Astrocyte of the cerebellum (primary cell): Measurements from ENCODE around the gene CD200.
"Not testable (repeated sequence)": the region's sequence is repeated elsewhere in the genome, so short reads cannot be mapped to it uniquely, and the experiment has no call there.

Experiments used
- DNase-seq: peaks from one replicate; pipeline ENCODE4 v3.0.0-alpha.2; 2011; ENCODE audit warnings: low read depth
- H3K4me3 ChIP-seq: 2 replicates; pipeline ENCODE4 v1.5.1; 2011; ENCODE audit warnings: mild to moderate bottlenecking, low read depth, low read length, moderate library complexity
- in situ Hi-C: cut with HindIII; loops from 2 replicates; pipeline ENCODE4 v1.10.0; 2017; ENCODE audit warnings: low sequenced_read_pairs
- TF ChIP-seq, protein P1 (sequence below): IDR thresholded peaks from 2 replicates; pipeline ENCODE4 v1.5.1; 2012; ENCODE audit warnings: low read length, low read depth, moderate library complexity, mild to moderate bottlenecking; ENCODE audit errors: missing control alignments

CD200 gene

DNA sequence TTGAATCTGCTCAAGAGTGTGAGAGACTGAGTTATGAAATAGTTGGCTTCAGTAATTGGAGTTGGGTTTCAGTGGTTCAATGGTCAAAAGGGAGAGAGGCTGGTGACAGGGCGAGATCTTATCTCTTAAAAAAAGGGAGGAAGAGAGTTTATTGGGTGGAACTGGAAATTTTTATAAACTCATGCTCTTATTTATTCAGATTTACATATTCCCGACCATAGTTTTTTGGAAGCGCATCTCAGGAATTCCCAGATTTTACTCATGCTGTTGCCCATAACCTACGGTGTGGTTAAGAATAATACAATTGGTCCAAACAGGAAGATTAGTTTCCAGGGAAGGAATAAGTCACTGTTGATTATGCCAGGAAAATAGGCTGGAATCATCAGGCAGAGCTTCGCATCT, 41.4 kb downstream of the CD200 start:
- no peak for DNase-seq
- TF ChIP-seq, protein P1, sequence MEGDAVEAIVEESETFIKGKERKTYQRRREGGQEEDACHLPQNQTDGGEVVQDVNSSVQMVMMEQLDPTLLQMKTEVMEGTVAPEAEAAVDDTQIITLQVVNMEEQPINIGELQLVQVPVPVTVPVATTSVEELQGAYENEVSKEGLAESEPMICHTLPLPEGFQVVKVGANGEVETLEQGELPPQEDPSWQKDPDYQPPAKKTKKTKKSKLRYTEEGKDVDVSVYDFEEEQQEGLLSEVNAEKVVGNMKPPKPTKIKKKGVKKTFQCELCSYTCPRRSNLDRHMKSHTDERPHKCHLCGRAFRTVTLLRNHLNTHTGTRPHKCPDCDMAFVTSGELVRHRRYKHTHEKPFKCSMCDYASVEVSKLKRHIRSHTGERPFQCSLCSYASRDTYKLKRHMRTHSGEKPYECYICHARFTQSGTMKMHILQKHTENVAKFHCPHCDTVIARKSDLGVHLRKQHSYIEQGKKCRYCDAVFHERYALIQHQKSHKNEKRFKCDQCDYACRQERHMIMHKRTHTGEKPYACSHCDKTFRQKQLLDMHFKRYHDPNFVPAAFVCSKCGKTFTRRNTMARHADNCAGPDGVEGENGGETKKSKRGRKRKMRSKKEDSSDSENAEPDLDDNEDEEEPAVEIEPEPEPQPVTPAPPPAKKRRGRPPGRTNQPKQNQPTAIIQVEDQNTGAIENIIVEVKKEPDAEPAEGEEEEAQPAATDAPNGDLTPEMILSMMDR: no peak
- no peak overlapping the region for H3K4me3 ChIP-seq
- in situ Hi-C loops: no loop called here

DNA sequence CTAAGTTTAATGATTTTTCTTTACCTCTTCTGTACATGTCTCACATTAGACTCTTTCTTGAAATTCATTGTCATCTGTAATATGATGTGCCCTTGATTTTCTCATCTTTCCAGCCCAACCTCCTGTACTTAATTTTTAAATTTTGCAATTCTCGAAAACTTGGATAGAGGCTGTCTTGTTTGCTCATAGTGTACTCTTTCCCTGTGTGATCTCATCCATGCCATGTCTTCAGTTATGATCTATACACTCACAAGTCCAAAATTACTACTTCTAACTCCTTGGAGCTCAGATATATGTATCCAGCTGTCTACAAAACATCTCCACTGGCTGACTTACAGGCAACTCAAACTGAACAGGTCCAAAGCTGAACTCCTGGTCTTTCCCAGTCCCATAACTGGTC, 42.2 kb downstream of the CD200 start:
- in situ Hi-C loops: no loop called here
- no peak for DNase-seq
- H3K4me3 ChIP-seq: no peak overlapping the region
- TF ChIP-seq, protein P1: no peak

DNA sequence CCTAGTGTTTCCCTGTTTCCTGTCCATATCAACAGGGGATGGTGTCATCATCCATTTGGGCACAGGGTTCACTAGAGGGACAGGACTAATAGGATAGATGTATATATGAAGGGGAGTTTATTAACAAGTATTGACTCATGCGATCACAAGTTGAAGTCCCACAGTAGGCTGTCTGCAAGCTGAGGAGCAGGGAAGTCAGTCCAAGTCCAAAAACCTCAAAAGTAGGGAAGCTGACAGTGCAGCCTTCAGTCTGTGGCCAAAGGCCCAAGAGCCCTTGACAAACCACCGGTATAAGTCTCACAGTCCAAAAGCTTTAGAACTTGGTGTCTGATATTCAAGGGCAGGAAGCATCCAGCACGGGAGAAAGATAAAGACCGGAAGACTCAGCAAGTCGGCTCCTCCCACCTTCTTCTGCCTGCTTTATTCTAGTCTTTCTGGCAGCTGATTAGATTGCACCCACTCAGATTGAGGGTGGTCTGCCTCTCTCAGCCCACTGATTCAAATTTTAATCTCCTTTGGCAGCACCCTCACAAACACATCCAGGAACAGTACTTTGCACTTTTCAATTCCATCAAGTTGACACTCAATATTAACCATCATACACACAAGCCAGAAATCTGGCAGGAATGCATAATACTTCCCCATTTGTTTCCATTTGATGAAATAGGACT, 43.4 kb downstream of the CD200 start:
- TF ChIP-seq, protein P1: no peak
- H3K4me3 ChIP-seq: no peak overlapping the region
- in situ Hi-C loops: no loop called here
- no peak for DNase-seq

DNA sequence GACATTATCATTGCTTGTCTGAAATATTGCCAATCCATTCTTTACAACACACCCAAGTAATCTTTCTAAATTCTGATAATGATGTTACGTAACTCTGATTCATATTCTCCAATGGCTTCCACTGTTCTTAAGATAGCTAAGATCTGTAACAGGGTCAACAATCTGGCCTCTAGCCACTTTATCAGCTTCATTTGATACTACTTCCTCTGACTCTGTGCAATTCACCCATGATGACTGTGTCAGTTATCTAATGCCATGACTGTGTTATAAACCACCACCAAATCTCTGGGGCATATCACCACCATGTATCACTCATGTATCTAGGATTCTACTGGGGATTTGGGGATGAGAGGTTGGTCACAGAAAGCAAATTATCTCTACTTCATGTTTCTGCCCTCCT, 44.0 kb downstream of the CD200 start:
- no peak for DNase-seq
- TF ChIP-seq, protein P1: no peak
- in situ Hi-C loops: no loop called here
- H3K4me3 ChIP-seq: no peak overlapping the region

DNA sequence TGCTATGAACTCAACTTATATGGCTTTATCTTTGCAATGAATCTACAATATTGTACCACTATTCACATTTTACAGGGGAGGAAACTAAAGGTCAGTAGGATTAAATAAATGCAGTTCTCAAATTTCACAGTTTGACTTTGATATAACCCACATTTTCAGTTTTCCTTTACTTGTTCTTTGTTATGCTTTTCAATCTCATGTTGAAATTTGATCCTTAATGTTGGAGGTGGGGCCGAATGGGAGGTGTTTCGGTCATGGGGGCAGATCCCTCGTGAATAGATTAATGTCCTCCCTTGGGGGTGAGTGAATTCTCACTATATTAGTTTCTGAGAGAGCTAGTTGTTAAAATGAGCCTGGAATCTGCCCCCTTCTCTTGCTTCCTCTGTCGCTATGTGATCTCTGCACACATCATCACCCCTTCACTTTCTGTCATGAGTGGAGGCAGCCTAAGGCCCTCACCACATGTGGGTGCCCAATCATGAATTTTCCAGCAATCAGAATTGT, 44.7 kb downstream of the CD200 start:
- TF ChIP-seq, protein P1: no peak
- in situ Hi-C loops: no loop called here
- no peak for DNase-seq
- H3K4me3 ChIP-seq: no peak overlapping the region

DNA sequence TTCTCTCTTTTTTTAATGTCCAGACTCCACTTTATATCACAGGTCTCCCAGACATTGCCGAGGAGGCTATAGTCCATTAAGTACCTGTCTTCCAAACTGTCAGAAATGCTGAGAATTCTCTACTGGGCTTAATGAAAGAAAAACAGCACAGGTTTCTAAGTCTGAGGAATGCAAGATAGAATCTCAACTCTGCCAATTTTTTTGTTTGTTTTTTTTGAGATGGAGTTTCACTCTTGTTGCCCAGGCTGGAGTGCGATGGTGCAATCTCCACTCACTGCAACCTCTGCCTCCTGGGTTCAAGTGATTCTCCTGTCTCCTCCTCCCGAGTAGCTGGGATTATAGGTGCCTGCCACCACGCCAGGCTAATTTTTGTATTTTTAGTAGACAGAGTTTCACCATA, 45.4 kb downstream of the CD200 start:
- DNase-seq, in situ Hi-C loops: not testable (repeated sequence)

DNA sequence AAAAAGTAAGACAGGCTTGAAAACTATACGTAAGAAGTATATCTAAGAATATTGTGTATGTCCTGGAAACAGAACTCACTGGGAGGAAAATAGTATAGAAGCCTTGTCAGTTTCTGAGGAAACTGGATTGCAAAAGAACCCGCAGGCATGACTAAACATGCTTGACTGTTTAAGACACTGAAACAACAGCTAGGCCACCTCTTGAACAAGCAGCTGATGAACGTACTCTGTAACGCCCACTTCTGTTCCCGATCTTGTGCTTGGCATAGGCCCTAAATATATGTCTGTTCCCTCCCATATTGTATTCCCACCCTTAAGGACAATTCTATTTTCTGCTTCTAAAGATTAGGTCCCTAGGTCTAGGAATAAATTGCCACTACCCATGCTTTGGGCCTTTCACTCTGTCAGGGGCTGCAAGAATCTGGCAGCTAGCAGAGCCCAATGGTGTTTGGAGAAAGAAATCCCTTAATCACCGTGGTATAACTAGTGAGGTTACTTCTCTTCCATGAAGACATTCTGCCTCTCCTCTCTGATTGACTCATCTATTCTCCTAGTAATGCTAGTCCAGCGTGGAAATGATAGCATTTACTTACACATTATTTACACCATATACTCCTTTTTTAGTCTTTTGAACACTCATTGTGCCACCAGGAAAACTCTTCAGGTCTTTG, 46.2 kb downstream of the CD200 start:
- TF ChIP-seq, protein P1: no peak
- no peak overlapping the region for H3K4me3 ChIP-seq
- in situ Hi-C loops: no loop called here
- DNase-seq: no peak

More for the DNA sequence above, 45.4 kb downstream of the CD200 start:
- not testable (repeated sequence) for H3K4me3 ChIP-seq
